AG09309 (cell line): ENCODE data around the gene MREG.

Experiments
- DNase-seq: peaks from one replicate; pipeline ENCODE4 v3.0.0-alpha.2; 2010; ENCODE audit warnings: low read depth
- H3K4me3 ChIP-seq: 2 replicates; pipeline ENCODE4 v1.5.1; 2011; ENCODE audit warnings: mild to moderate bottlenecking, low read depth, low read length, moderate library complexity; ENCODE audit not compliant: control insufficient read depth
- TF ChIP-seq, protein P1 (sequence below): IDR thresholded peaks from 2 replicates; pipeline ENCODE4 v1.5.1; 2011; ENCODE audit warnings: mild to moderate bottlenecking, low read depth, low read length, inconsistent platforms; ENCODE audit not compliant: insufficient read depth, control insufficient read depth; ENCODE audit errors: missing control alignments

The MREG gene

DNA sequence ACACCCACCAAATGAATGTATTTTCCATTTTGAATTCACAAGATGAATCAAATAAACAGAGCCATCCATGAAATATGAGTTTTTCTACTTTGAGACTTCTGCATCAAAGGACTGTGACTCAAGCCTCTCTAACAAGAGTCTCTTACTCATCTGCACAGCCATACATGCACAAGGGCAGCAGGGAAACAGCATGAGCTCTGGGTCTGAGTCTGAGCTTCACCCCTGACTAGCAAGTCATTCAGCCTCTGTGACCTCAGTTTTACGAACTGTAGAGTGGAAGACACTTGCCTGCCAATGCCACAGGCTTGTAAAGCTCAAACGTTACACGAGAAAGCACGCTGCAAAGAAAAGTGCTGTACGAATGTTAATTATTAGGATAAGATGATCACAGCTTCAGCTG, 42.9 kb downstream of the MREG start:
- H3K4me3 ChIP-seq = no peak overlapping the region
- DNase-seq = no peak
- TF ChIP-seq, protein P1, sequence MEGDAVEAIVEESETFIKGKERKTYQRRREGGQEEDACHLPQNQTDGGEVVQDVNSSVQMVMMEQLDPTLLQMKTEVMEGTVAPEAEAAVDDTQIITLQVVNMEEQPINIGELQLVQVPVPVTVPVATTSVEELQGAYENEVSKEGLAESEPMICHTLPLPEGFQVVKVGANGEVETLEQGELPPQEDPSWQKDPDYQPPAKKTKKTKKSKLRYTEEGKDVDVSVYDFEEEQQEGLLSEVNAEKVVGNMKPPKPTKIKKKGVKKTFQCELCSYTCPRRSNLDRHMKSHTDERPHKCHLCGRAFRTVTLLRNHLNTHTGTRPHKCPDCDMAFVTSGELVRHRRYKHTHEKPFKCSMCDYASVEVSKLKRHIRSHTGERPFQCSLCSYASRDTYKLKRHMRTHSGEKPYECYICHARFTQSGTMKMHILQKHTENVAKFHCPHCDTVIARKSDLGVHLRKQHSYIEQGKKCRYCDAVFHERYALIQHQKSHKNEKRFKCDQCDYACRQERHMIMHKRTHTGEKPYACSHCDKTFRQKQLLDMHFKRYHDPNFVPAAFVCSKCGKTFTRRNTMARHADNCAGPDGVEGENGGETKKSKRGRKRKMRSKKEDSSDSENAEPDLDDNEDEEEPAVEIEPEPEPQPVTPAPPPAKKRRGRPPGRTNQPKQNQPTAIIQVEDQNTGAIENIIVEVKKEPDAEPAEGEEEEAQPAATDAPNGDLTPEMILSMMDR = no peak

DNA sequence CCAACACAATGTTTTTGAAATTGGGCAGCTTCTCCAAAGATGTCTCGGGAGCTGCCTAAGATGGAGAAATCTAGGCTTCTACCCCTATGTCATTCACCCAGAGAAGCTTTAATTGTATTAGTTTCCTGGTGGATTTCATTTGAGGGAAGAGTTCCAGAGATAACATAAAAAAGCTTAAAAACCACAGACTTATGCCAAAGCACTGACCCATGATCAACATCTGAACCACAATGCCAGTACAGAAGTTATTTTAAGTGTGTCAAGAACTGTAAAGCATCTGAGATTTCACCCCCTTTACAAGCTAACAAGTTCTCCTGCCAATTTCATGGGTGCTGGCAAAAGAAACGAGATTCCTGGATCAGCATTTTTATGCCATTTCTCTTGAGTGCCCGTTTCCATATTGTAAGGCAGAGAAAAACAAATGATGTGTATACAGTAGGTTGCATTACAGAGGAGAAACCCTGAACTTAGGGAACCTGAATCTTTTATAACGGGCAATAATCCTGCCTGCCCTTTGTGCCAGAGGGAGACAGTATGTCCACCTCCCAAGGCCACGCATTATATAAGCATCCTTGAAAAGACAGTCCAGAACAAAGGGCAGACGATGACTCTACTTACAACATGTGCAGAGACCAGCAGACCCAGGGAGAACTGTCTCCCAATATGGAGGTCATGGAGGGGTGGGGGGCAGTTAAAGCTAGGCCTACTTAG, 44.1 kb downstream of the MREG start:
- no peak overlapping the region for H3K4me3 ChIP-seq
- TF ChIP-seq, protein P1 = no peak
- peak; percentile 23 for DNase-seq

DNA sequence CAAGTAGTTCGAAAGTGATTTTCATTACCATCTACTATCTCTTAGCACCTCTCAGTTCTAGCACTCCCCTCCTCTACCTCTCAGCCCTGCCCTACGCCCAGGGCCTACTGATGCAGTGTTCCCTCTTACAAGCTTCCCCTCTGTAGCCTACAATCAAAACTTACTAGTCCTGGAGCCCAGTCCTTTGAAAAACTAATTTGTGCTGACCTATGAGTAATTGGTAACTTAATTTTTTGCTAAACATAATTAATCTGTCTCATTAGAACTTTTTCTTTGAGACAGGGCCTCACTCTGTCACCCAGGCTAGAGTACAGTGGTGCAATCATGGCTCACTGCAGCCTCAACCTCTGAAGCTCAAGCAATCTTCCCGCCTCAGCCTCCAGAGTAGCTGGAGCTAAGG, 44.9 kb downstream of the MREG start:
- DNase-seq = no peak
- TF ChIP-seq, protein P1 = no peak

DNA sequence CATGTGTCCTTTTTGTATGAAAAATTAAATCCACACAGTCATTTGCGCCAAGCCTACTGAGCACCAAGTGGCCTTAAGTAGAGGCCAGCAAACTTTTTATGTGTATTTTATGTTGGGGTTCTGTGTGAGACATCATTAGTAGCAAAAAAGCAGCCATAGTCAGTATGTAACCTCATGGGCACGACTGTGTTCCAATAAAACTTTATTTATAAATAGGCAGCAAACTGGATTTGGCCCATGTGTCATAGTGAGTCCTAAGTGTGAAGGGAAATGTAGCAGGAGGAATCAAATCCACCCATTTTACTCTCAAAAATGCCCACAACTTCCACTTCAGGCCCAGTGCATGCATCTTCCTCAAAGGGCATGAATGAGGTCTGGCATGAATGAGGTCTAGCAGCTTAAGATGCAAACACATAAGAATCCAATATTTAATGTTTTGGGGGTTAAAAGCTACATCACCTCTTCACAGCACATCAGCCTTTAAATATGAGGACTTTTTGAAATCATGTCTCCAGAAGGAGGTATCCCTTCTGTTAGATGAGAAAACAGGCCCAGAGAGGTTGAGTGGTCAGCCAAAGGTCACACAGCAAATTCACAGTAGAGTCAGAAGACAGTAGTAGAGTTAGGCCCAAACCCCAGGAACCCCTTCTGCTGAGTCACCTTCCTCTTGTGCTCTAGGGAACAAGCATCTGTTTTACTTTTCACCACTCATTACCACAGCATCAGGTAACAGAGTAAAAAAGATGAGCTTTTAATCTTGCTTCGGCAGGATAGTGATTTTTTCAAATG, 45.6 kb downstream of the MREG start:
- DNase-seq = no peak
- TF ChIP-seq, protein P1 = no peak
- no peak overlapping the region for H3K4me3 ChIP-seq

More for the DNA sequence above, 44.9 kb downstream of the MREG start:
- H3K4me3 ChIP-seq = no peak overlapping the region

DNA sequence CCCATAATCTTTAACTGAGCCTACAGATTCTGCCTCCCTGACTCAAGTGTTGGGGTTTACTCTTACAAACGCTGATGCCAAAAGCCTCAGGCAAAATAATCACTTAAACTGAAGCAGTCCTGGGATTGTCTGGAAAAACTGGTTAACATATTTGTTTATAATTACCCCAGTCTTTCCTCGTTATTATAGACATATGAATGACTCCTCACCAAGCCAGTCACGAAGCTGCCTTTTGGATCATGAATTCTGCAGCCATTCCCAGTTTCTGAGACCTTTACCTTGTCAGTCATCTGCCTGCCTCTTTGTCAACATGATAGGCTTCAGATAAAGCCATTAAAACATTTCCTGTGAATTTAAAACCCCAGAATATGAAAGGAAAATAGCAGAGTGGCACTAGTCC, 46.4 kb downstream of the MREG start:
- H3K4me3 ChIP-seq = no peak overlapping the region
- DNase-seq = no peak
- TF ChIP-seq, protein P1 = no peak

DNA sequence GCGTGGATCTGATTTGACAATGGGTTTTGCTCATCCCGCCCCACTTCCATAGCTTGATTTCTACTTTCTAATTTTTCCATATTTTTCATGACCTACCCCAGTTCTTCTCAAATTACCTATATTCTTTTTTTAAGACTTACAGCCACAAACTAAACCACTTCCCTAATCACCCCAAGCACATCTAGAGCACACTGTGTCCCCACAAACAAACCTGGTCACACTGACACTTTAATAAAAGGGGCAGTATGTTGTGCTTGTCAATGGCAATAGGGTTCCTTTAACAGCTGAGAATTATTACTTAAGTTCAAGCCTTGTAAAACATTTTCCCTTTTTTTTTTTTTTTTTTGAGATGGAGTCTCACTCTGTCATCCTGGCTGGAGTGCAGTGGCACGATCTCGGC, 47.1 kb downstream of the MREG start:
- TF ChIP-seq, protein P1 = no peak
- no peak overlapping the region for H3K4me3 ChIP-seq
- DNase-seq = no peak
